Fibroblast of mammary gland (primary cell): ENCODE data around the gene ADAD2.
"Not testable (repeated sequence)": the region's sequence is repeated elsewhere in the genome, so short reads cannot be mapped to it uniquely, and the experiment has no call there.

Source experiments
- DNase-seq: peaks from one replicate; pipeline ENCODE4 v3.0.0-alpha.2; 2010; ENCODE audit warnings: low read depth
- H3K4me3 ChIP-seq: 2 replicates; pipeline ENCODE4 v1.5.1; 2011; ENCODE audit warnings: low read depth, mild to moderate bottlenecking, low read length, moderate library complexity; ENCODE audit not compliant: control insufficient read depth
- TF ChIP-seq, protein P1 (sequence below): conservative IDR thresholded peaks from 2 replicates; pipeline ENCODE4 v1.5.1; 2011; ENCODE audit warnings: low read depth, low read length, inconsistent platforms; ENCODE audit not compliant: control insufficient read depth, insufficient read depth

Gene ADAD2

GRCh38 chr16:84196101-84196500 lies 5.1 kb downstream of the ADAD2 start:
- TF ChIP-seq, protein P1, sequence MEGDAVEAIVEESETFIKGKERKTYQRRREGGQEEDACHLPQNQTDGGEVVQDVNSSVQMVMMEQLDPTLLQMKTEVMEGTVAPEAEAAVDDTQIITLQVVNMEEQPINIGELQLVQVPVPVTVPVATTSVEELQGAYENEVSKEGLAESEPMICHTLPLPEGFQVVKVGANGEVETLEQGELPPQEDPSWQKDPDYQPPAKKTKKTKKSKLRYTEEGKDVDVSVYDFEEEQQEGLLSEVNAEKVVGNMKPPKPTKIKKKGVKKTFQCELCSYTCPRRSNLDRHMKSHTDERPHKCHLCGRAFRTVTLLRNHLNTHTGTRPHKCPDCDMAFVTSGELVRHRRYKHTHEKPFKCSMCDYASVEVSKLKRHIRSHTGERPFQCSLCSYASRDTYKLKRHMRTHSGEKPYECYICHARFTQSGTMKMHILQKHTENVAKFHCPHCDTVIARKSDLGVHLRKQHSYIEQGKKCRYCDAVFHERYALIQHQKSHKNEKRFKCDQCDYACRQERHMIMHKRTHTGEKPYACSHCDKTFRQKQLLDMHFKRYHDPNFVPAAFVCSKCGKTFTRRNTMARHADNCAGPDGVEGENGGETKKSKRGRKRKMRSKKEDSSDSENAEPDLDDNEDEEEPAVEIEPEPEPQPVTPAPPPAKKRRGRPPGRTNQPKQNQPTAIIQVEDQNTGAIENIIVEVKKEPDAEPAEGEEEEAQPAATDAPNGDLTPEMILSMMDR: no peak
- no peak overlapping the region for H3K4me3 ChIP-seq
- DNase-seq: no peak

DNA sequence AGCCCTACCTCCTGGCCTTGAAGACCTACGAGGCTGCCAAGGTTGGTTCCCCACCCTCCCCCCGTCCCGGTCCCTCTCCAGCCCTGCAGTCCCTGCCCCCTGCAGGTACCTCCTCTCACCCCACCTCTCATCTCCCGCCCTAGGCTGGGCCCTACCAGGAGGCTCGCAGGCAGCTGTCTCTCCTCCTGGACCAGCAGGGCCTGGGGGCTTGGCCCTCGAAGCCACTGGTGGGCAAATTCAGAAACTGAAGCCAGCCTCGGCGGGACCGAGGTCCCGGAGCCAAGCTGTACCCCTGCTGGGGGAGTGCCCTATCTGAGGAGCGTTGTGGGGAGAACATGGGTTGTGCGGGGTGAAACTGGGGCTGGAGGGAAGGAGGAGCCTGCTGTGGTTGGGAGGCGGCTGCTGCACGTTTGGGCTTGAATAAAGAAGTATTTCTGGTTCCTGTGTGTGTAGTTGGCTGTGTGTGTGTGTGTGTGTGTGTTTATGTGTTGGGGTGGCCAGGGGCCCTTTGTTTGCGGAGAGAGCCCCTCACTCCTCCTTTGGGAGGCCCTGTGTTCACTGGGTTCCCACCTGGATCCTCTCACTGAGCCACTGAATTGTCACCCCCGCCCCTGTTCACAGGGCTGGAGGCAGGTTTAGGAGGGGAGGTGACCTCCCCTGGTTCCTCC lies 5.9 kb downstream of the ADAD2 start:
- no peak for DNase-seq
- H3K4me3 ChIP-seq: no peak overlapping the region
- TF ChIP-seq, protein P1: no peak

- TF ChIP-seq, protein P1: no peak
- no peak for DNase-seq
- H3K4me3 ChIP-seq: no peak overlapping the region
These were observed 6.6 kb downstream of the ADAD2 start for GRCh38 chr16:84197466-84198128.

GRCh38 chr16:84198401-84198800 lies 7.4 kb downstream of the ADAD2 start:
- DNase-seq: peak; percentile 79
- no peak overlapping the region for H3K4me3 ChIP-seq
- TF ChIP-seq, protein P1: no peak

GRCh38 chr16:84199097-84199496 lies 8.1 kb downstream of the ADAD2 start:
- no peak overlapping the region for H3K4me3 ChIP-seq
- no peak for DNase-seq
- TF ChIP-seq, protein P1: no peak

- no peak for DNase-seq
- TF ChIP-seq, protein P1: no peak
These were observed 8.9 kb downstream of the ADAD2 start for GRCh38 chr16:84199861-84200260.

DNA sequence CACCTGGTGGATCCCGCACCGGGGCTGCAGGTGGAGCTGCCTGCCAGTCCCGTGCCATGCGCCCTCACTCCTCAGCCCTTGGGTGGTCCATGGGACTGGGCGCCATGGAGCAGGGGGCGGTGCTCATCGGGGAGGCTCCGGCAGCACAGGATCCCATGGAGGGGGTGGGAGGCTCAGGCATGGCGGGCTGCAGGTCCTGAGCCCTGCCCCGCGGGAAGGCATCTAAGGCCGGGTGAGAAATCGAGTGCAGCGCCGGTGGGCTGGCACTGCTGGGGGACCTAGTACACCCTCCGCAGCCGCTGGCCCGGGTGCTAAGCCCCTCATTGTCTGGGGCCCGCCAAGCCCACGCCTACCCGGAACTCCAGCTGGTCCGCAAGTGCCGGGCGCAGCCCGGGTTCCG lies 13.6 kb downstream of the ADAD2 start:
- H3K4me3 ChIP-seq, DNase-seq: not testable (repeated sequence)

More at GRCh38 chr16:84199861-84200260, 8.9 kb downstream of the ADAD2 start:
- H3K4me3 ChIP-seq: no peak overlapping the region

- not testable (repeated sequence) for H3K4me3 ChIP-seq
- peak; percentile 37 for DNase-seq
These were observed 14.2 kb downstream of the ADAD2 start for GRCh38 chr16:84205123-84205522.
